Lung microvascular endothelial cell (primary cell): Measurements from ENCODE around the gene CPLX4. TPM values are rescaled to one million over a fixed set of nuclear protein-coding genes. Genes with fewer than 3 reads are reported as not detected.
A peak's percentile ranks its signal among the peaks of the same experiment; 100 is the strongest.

Experiments
- DNase-seq, 2 donors: peaks; one replicate each; pipeline versions ENCODE4 v3.0.0 to v3.0.0-alpha.2; 2010; ENCODE audit warnings: low read depth in 2 of 2
- total RNA-seq: library from RNA; depleted of rRNA; stranded (reverse); fragments of >200 nt; gene quantifications from 2 replicates; pipeline ENCODE4 v1.2.1, GENCODE V29; 2014

The CPLX4 gene, protein sequence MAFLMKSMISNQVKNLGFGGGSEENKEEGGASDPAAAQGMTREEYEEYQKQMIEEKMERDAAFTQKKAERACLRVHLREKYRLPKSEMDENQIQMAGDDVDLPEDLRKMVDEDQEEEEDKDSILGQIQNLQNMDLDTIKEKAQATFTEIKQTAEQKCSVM
- not detected in 2 replicates for total RNA-seq

- DNase-seq, result no peak
These were observed at the start of gene CPLX4 for GRCh38 chr18:59318460-59319050. CPLX4 (minus strand) TSS chr18:59318649; CDS start chr18:59318462, 187 bp downstream.

- no peak for DNase-seq
These were observed 41.9 kb upstream of the CPLX4 start for GRCh38 chr18:59360381-59360780.

GRCh38 chr18:59359576-59359952, 41.1 kb upstream of the CPLX4 start:
- no peak for DNase-seq

DNA sequence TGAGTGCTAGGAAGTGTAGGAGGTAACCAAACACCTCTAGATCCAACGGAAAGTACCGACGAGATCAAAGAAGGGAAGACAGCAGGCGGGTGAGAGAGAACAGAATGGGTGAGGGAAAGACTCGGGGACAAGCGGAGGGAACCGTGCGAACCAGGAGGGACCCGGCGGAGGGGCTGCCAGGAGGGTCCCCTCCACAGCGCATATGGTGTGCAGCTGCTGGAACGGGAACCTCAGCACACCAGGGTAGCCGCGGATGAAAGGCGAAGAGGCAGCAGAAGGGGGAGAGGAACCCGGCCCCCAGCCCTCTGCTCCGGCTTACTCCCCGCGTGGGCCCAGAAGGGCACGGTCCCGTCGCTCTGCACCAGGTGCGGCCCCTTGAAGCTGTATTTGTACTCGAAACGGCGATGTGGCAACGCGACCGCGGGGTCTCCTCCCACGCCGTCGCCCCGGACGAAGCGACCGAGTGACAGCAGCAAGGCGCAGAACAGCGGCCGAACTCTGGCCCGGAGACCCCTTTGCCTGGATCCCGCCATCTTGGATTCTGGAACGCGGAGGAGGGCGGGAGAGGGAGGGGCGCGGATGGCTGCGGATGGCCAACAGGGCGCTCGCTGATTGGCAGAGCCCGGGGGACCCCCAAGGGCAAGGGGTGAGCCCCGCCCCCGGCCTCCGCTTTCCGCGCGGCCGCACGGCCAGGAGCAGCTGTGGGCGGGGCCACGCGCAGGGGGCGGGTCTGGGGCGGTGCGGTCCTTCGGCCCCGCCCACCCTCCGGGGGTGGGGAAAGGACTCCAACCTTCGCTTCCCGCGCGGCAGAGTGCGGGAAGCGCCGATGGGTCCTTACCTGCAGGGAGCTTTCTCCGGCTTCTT, 40.5 kb upstream of the CPLX4 start, which contains the start of gene LMAN1:
TSS of gene LMAN1 (minus strand) at position 554 of the 864 bp plus-strand sequence. CDS start at position 533, 21 bp downstream.
- peak; percentile 93 to 96 for DNase-seq

DNA sequence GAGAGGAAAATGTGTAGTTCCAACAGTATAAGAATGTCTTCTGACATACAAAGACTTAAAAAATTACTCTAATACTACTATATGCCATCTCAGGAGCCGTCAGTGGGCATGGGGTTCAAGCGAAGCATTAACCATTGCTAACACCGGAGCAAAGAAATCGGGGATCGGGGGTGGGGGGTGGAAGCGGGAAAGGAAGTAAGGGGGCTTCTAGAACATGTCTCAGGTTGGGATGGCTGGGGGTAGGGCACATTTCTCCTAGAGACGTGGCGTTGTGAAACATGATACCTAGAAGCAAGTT, 39.9 kb upstream of the CPLX4 start:
- DNase-seq, result peak in 1 of 2 donors; percentile 49

GRCh38 chr18:59357928-59358327, 39.5 kb upstream of the CPLX4 start:
- peak; percentile 51 to 76 for DNase-seq

GRCh38 chr18:59354731-59355130, 36.3 kb upstream of the CPLX4 start:
- no peak for DNase-seq

- peak; percentile 45 to 46 for DNase-seq
These were observed 34.7 kb upstream of the CPLX4 start for GRCh38 chr18:59353079-59353680.

- DNase-seq, result no peak
These were observed 33.9 kb upstream of the CPLX4 start for GRCh38 chr18:59352250-59352855.

- no peak for DNase-seq
These were observed 27.1 kb upstream of the CPLX4 start for GRCh38 chr18:59345556-59345955.

- DNase-seq, result no peak
These were observed 26.5 kb upstream of the CPLX4 start for GRCh38 chr18:59344996-59345395.

DNA sequence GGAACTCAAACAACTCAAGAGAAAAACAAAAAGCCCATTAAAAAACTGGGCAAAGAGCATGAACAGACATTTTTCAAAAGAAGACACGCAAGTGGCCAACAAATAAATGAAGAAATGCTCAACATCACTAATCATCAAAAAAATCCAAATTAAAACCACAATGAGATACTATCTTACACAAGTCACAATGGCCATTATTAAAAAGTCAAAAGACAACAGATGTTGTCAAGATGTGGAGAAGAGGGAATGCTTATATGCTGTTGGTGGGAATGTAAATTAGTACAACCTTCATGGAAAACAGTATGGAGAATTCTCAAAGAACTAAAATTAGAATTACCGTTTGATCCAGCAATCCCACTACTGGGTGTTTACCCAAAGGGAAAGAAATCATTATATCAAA, 25.5 kb upstream of the CPLX4 start:
- DNase-seq, result no peak

GRCh38 chr18:59340817-59341216, 22.4 kb upstream of the CPLX4 start:
- no peak for DNase-seq

GRCh38 chr18:59340312-59340711, 21.9 kb upstream of the CPLX4 start:
- peak in 1 of 2 donors; percentile 6 for DNase-seq

GRCh38 chr18:59332986-59333385, 14.5 kb upstream of the CPLX4 start:
- DNase-seq, result no peak

GRCh38 chr18:59328683-59329082, 10.2 kb upstream of the CPLX4 start:
- DNase-seq, result no peak

DNA sequence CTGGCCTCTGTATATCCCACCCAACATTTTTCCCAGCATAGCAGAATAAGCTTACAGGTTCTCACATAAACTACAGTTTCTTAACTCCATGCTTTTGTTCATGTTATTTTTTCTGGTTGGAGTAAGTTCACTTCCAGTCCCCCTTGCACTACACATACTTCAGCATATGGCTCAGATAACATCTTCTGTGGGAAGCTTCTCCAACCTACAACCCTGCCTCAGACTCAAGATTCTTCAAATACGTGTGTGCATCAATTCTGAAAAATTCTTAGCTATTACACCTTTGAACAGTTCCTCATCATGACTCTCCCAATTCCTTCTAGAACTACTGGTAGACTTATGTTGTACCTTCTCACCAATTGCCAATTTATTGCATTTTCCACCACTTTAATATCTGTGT, 7.5 kb upstream of the CPLX4 start:
- DNase-seq, result no peak

- no peak for DNase-seq
These were observed 6.1 kb upstream of the CPLX4 start for GRCh38 chr18:59324623-59324971.

DNA sequence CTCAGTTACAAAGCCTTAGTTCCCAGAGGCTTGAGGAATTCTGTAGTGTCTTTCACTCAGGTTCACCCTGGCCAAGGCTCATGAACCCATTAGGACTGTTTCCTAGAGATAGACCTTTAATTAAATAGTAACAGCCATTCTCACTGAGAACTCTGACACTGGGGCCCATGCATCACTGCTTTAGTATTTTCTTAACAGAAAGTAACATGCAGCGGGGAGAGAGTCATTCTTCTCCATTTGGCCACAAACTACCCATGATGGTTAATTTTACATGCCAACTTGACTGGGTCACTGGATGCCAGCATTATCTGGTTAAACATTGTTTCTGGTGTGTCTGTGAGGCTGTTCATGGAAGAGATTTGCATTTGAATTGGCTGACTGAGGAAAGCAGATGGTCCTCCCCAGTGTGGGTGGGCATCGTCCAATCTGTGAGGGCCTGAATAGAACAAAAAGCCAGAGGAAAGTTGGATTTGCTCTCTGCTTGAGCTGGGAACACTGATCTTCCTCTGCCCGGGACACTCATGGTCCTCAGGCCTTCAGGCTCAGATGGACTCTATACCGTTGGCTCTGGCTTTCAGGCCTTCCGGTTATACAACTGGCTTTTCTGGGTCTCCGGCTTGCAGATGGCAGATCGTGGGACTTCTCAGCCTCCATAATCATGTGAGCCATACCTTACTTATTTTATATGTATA, 5.6 kb upstream of the CPLX4 start:
- no peak for DNase-seq

DNA sequence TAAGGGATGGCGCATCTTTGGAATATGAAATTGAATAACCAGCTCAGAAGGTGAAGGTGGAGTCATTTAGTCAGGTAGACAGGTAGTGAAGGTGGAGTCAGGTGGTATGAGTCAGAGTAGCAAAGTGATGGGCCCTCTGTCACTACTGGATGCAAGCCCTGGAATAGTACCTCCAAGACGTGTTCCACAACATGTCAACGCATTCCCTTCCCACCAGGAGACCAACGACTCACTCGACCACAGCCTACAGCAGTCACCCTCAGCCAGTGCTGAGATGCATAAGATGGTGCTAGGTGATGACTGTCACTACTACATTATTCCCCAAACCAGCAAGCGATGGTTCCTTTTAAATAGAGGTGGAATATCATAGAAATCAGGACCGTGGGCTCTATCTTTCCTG, 6.8 kb downstream of the CPLX4 start:
- DNase-seq, result no peak

GRCh38 chr18:59308938-59309260, 9.6 kb downstream of the CPLX4 start:
- no peak for DNase-seq
